GM10266 (cell line): ENCODE data around the gene RIPPLY3.
A peak's percentile ranks its signal among the peaks of the same experiment; 100 is the strongest.

Source experiments
- DNase-seq: peaks from one replicate; pipeline ENCODE4 v3.0.0; 2012; ENCODE audit errors: extremely low spot score
- CTCF ChIP-seq: IDR thresholded peaks from 2 replicates; pipeline ENCODE4 v1.5.1; 2012; ENCODE audit warnings: mild to moderate bottlenecking, low read depth; ENCODE audit not compliant: control insufficient read depth, insufficient read depth; ENCODE audit errors: missing control alignments

The RIPPLY3 gene

GRCh38 chr21:37006486-37007291 is at the start of gene RIPPLY3:
Gene RIPPLY3 (plus strand): TSS chr21:37006702. CDS start chr21:37006773, 71 bp downstream.
- DNase-seq: peak; percentile 60
- TF ChIP-seq CTCF: no peak

- DNase-seq: no peak
These were observed 47.3 kb upstream of the RIPPLY3 start for GRCh38 chr21:36959020-36959835.

GRCh38 chr21:36960676-36961284 is 45.7 kb upstream of the RIPPLY3 start:
- no peak for DNase-seq
- no peak for TF ChIP-seq CTCF

More at GRCh38 chr21:36959020-36959835, 47.3 kb upstream of the RIPPLY3 start:
- TF ChIP-seq CTCF: no peak

- TF ChIP-seq CTCF: no peak
- DNase-seq: no peak
These were observed 44.3 kb upstream of the RIPPLY3 start for GRCh38 chr21:36962098-36962780.

- DNase-seq: no peak
These were observed 42.1 kb upstream of the RIPPLY3 start for GRCh38 chr21:36964398-36964797.

More at GRCh38 chr21:36964398-36964797, 42.1 kb upstream of the RIPPLY3 start:
- no peak for TF ChIP-seq CTCF
